LoVo (cell line): ENCODE data around the gene WBP11.

Experiments
- DNase-seq: peaks from one replicate; pipeline ENCODE4 v3.0.0-alpha.2; 2016; ENCODE audit warnings: low spot score

WBP11 gene

DNA sequence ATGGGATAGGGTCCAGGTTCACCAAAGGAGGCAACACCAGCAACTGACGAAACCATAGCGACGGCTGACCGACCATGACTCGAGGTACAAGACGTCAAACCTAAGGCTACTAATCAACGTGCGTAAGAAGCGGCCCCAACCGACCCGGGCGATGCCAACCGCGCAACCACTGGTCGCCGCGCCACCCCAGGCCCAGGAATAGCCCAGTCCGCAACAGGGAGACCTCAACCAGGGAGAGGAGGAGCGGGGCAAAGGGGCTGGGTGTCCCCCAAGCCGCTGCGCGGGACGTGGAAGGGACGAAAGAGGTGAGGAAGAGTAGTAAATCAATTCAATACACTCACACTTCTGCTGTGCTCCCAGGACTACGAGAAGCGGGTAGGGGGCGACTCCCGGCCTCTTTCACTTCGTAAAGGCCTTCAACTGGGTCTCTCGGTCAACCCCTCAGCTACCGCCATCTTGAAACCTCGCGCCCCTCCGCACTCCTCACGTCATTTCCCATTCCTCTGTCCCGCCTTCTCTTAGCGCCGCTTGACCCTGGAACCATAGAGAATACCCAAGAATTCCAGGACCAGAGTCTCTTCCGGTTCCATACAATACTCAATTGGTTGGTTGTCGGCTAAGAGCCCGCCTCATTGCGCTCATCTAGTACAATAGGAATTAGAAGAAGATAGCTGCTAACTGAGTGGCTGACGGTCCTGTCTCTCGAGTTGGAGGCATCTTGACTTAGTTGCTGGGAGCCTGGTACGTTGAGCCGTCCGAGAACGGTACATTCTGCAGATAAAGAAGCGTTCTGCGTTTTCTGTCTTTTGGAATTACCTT, at the start of gene WBP11, which contains the start of gene C12orf60:
WBP11 (minus strand) TSS at position 468 of the 819 bp plus-strand sequence. CDS start 2,095 bp downstream, outside the sequence.
C12orf60 (plus strand) TSS at position 660 of the 819 bp plus-strand sequence. CDS start 19,266 bp downstream, outside the sequence.
- peak; percentile 100 for DNase-seq

DNA sequence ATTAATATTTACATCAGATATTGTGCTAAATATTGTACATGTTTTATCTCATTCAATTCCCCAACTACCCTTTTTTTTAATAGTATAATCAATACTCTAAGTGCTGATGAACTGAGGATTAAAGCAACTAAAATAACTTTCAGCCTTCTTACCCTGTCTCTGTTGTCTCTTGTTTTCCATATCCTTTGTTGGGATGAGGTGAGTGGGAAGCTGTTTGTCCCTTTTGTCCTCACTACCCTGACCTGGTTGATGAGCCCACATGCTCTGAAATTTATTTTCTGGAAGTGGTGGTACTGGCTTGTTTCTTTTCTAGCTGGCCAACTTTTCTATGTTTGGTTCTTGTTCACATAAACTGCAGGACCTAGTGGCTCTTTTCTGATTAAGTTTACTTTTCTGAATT, 49.6 kb upstream of the WBP11 start:
- no peak for DNase-seq

DNA sequence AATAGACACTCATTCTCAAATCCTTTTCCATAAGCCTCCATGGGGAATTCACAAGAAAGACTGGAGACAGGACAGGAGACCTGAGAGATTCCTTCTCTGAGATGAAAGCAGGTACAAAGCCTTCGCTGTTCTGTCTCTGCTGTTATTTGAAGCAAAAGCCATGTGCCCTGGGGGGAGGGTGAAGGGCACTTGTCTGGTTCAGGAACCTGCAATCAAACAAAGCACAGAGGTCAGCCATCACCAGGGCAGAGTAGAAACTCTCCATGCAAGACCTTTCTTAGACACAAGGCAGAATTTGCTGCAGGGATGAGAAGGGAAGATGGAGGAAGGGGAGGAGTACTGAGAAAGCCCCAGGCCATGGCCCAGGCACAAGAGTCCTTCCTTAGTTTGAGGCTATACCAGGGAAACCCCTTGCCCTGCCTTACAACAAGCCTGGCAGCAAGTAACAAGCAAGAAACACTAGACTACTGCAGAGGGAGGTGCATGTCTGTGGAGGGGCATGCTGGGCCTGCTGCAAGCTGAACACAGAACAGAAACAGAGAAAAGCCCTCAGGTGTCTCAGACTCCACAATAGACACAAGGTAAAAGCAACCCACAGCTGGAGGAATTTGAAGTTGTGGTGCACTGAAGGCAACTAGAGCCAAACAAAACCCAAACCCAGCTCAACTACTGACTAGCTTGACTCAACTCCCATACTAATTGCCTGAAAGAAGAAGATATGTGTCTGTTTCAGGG, 47.8 kb upstream of the WBP11 start:
- no peak for DNase-seq

DNA sequence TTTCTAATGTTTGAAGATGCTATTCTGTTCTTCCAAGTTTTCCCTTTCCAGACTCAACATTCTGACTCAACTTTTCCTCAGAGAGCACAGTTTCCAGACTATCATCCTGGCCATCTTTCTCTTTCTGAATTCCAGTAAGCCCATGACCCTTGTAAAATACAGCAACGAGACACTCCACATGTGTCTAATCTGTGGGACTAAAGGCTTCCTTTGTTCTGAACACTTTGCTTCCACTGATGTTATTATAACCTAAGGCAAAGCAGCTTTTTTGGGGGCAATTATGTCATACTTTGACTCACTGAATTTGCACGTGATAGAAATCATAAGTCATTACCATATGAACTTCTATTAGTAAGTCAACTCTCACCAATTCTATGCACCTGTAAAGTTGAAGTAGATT, 46.4 kb upstream of the WBP11 start:
- DNase-seq: no peak

DNA sequence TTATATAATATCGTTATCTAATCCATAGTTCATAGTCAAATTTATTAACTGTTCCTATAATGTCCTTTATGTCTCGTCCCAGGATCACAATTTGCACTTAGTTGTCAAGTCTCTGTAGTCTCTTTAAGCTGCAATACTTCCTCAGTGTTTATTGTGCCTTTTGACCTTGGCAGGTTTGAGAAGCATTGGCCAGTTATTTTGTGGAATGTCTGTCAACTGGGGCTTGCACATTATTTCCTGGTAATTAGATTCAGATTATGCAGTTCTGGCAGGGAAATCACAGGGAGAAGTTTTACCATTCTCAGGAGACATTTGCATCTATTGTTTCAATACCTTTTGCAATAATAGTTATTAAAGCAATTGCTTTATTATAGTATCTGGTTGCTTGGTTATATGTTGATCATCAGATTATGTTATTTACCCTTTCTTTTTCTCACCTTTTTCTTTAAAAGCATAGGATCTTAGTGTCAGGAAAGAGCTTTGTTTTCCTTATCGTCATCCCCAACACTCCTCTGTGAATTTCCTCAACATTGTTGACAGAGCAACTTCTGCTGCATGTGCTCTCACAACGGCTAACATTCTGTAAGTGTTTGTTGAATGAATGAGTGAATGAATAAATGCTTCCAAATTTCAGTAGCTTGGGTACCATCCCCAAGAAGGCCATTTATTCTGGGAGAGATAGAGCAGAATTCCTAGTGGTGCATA, 43.8 kb upstream of the WBP11 start:
- DNase-seq: no peak

DNA sequence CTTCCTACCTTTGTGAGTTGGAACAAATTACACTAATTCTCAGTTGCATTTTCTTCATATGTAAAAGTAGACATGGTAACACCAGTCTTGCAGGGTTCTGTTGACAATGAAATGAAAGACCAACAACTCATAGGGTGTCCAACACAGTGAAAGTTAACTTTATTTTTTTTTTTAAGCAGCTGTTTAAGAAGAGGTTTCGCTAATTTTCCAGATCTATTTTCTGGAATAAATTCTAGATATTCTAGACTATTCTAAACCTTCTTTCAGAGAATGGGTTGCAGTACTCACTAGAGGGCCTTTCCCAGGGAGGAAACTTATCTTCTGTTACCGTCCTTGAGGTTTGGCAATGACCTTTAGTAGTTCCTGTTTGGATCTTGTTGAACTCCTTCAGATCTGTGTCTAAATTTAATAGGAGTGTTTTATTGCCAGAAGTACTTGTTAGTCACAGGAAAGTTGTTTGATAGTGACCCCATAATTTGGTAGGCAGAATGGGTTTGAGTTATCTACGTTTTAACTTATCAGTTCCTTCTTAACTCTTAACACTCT, 42.8 kb upstream of the WBP11 start:
- DNase-seq: no peak

DNA sequence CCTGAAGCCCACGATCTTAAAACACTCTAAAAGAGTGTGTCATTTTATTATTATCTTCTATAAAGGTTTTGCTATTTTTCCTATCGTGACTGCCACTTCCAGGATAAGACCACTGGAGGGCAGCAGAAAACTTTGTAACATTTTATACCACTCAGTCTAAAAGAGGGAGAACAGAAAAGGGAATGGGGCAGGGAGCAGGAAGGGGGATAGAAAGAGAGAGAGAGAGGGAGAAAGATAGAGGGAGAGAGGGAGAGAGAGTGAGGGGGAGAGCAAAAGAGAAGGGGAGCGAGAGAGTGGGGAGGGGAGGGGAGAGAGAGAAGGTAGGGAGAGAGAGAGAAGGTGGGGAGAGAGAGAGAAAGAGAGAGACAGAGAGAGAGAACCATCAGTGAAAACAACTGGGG, 42.1 kb upstream of the WBP11 start:
- DNase-seq: peak; percentile 72

DNA sequence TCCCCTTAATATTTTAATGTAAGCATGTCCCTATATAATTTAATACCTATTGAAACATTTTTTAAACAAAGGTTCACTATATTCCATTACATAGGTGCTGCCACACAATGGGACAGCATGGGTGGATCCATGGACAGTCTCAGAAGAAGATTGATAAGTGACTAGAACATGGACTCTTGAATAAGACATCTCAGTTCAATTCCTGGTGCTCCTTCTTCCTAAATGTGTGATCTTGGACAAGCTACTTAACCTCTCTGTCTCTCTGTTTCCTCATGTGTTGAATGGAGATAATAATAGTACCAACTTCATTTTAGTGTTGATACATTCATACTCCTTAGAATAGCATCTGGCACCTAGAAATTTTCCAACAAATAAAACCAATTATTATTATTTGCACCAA, 41.1 kb upstream of the WBP11 start:
- DNase-seq: no peak

DNA sequence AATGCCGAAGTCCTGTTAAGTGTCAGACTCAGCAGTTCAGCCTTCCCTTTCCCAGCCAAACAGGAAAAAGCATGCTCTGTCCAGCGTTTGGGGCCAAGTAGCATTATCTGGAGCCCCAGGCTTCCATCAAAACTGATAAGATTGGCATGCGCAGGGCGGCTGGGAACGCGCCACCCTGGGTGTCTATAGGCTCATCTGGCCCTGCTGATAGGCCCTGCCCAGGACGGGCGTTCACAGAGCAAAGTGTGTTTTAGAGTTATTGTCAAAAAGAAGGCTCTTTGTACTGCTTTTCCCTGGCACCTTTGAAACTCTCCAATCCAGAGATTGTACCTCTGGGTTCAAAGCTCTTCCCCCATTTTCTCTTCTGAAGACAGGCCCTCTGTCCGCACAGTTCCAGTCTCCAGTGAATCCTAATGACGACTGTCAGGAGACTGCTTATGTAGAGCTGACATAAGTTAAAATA, 40.2 kb upstream of the WBP11 start, which contains the start of gene ART4:
ART4 (minus strand) TSS at position 102 of the 463 bp plus-strand sequence. CDS start 413 bp downstream, outside the sequence.
- DNase-seq: no peak

DNA sequence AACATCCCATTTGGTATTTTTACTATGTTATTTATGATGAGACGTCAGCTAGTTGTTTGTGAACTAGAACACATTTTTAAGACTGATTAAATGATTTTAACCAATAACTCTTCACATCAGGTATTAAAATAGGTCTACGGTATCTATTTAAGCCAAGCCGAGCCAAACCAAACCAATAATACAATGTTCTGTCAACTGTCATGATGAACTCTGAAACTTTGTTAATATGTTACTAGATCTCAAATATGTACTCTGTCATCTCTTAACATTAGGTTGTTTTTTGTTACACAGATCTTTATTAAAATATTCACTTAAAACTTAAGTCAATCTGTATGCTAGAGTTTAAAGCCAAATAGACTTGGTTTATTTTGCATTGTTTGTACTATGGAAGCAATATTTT, 39.0 kb upstream of the WBP11 start:
- DNase-seq: no peak

DNA sequence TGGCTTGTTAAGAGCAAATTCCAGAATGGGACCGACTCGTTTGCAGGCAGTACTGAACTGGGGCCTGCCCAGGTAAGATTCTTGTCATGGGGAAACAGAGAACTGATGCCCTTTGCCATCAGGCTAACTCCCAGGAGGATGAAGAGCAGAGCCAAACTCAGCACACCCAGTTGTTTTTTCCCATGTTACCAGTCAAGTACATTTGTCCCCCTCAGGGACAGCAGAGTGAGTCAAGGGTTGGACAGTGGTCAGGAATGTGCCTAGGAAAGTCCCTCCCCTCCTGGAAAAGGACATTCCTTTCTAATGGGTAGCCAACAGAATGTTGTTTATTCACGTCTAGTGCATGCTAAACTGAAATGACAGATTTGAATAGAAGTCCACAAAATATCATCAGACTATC, 38.5 kb upstream of the WBP11 start:
- peak; percentile 39 for DNase-seq

DNA sequence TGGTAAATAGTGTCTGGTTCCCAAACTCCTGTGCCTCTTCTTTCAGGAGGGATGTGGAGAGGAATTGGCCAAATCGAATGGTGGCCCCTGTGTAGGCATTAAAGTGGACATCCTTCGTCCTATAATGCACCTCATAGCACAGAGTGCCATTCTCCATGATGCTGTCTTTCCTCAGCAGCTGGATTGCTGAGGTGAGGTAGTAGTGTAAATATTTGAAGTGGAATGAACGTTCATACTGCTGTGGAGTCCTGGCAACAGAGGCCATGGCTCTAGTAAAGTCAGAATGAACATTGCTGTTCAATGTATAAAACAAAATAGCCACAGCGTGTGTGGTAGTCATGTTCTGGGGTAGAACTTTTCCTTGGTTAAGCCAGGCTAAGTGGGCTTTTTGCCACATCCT, 37.3 kb upstream of the WBP11 start:
- DNase-seq: no peak

DNA sequence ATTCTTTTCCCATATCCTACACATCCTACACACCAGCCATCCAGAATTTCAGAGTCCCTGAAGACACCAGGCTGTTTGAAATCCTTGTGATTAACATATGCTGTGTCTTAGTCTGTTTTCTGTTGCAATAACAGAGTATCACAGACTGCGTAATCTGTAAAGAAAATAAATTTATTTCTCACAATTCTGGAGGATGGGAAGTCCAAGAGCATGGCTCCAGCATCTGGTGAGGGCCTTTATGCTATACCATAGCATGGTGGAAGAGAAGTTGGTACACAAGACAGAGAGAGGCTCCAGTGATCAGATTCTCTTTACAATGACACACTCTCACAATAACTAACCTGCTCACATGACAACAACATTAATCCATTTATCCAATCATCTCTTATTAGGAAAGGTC, 36.0 kb upstream of the WBP11 start:
- DNase-seq: no peak

DNA sequence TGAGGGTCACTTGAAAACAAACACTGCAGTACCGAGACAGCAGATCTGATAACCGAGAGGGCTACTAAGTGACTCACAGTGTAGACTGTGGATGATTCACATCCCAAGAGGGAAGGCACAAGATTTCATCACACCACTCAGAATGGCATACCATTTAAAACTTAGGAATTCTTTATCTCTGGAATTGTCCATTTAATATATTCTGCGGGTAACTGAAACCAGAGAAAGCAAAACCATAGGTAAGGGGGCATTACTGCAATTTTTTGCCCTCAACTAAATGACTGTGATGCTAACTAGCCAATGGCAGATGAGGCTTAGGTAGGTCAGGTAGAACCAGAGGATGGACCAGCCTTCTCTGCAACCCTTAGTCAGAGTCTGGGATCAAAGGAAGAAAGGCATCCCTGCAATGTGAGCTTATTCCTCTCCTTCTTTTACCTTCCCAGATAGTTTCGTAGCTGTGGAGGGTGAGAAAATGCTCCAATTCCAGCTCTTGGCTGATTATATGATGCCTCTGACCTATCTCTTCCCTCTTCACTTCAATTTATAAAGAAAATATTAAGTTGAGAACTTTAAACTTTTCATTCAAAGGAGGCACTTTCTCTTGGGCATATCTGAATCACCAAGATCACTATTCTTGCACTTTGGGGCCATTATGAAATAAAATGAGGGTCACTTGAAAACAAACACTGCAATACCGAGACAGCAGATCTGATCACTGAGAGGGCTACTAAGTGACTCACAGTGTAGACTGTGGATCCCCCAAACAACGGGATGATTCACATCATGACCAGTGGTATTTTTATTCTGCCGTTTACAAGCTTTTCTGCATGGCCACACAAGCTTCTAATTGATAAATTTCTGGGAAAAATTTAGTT, 33.3 kb upstream of the WBP11 start:
- DNase-seq: peak; percentile 36

DNA sequence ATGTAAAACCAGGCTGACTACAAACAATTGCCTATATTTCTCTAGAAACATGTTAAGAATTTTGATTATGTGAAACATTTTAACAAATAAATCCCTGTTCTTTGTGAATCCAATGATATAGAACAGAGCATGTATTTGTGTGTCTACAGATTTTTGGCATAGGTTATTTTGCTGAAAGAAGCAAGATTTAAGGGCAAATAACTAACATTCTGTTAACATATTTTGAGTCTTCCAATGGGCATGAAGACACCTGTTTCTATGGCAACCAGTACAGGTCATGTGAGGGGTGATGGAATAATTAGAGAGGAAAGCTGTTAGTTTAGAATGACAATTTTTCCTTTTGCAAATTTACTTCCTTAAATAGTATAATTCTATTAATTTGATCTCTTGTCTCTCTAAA, 31.2 kb upstream of the WBP11 start:
- DNase-seq: no peak

DNA sequence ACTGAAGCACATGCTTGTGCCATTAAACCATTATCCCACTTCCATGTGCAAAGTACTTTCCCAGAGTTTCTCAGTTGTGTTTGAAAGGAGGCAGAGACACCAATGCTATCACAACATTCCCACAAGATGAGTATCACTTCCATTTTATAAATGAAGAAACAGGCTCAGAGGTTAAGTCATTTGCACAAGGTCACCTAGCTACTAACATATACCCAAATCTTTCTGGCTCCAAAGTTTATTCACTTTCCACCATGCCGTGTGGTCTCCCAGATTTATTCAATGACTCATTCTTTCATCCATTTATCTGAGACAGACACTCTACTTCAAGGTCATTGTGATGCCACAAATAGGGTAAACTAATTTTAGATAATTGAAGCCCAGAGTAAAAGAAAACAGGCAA, 30.7 kb upstream of the WBP11 start:
- no peak for DNase-seq

DNA sequence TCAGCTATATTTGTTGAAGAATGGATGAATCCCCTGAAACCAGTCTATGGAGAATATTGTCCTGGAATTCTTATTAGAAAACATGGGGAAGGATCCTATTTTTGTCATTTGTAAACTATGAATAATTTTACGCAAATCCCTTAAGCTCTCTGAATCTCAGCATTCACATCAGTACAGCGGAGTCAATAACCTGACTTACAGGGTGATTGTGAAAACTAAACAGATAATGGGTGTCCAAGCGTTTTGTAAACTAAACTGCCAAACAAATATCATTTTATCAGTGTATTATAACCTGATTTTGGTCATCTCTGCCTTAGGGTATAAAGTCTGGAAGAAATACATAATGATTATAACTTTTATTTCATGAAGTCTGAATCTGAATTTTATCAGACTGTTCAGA, 30.1 kb upstream of the WBP11 start:
- no peak for DNase-seq

DNA sequence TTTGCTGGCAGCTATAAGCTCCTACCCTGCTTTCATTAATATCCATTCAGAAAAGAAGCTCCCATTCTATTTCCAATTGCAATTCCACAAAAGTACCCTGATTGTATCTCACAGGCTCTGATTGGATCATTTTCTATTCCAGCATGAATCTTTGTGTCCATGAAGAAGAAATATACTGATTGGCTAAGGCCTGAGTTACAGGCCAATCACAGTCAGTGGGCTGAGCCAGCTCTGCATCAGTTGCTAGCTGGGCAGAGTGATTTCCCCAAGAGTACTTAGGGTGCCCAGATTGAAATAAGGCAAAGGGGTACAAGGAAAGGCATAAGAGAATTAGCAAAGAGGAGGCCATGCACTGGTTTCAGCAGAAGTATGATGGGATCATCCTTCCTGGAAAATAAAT, 25.6 kb upstream of the WBP11 start:
- DNase-seq: no peak

DNA sequence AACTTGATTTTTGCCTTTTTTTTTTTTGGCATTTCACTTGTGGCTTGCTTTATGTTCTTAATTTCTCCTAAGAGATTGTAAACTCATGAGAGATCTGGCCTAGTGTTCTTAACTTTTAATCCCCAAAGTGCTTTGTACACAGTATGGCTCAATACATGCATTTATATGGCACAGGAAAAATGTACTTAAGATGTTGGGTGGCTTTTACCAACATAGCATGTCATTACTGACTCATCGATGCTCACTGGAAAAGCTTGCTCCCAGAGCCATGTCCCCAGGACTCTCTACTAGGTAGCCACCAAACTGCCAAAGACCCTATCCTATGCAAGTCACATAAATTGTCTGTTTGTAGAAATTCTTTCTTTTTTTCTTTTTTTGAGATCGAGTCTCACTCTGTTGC, 23.8 kb upstream of the WBP11 start:
- no peak for DNase-seq

DNA sequence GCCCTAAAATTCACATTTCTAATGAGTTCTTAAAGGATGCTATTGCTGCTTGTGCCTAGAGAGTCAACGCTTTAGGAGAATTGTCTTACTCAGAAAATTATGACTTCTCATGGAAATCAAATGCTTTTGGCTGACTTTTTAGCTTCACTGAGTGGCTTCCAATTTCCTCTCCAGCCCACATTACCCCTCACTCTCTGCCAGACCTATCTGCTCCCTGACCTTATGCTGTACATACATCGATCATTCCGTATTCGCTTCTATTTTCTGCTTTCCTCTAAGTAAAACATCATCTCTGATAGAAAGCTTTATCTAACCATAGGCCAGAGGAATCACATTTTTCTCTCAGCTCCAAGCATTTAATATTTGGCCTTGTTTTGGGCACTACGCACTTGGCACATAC, 23.2 kb upstream of the WBP11 start:
- DNase-seq: no peak

DNA sequence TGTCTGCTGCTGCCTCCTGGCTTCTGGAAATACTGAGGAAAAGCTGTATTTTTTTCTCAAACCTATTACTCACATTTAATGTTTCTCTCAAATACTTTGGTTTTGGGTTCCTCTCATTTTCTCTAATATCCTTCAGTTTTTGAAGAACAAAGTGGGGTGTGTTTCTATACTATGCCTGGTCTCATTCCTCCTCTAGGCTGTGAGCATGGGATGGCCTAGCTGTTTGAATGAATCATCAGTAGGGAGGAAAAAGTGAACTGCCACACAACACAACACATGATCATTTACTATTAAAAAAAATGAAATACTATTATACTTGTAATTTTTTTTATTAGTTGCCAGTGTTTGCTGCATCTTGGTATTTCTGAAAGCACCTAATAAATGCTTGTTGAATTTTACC, 22.0 kb upstream of the WBP11 start:
- DNase-seq: no peak
